GM12875 (cell line): Measurements from ENCODE around the gene CDC25B.
A peak's percentile ranks its signal among the peaks of the same experiment; 100 is the strongest.

Source experiments
- H3K4me3 ChIP-seq: one replicate; pipeline ENCODE4 v1.5.1; 2011; ENCODE audit warnings: low read depth, low read length, control low read depth
- TF ChIP-seq, protein P1 (sequence below): IDR thresholded peaks from 2 replicates; pipeline ENCODE4 v1.5.1; 2011; ENCODE audit warnings: low read depth, mild to moderate bottlenecking, control low read depth, inconsistent platforms, low read length, moderate library complexity, borderline replicate concordance; ENCODE audit not compliant: insufficient read depth

Gene CDC25B

GRCh38 chr20:3813848-3814581 lies 17.9 kb downstream of the CDC25B start:
- TF ChIP-seq, protein P1, sequence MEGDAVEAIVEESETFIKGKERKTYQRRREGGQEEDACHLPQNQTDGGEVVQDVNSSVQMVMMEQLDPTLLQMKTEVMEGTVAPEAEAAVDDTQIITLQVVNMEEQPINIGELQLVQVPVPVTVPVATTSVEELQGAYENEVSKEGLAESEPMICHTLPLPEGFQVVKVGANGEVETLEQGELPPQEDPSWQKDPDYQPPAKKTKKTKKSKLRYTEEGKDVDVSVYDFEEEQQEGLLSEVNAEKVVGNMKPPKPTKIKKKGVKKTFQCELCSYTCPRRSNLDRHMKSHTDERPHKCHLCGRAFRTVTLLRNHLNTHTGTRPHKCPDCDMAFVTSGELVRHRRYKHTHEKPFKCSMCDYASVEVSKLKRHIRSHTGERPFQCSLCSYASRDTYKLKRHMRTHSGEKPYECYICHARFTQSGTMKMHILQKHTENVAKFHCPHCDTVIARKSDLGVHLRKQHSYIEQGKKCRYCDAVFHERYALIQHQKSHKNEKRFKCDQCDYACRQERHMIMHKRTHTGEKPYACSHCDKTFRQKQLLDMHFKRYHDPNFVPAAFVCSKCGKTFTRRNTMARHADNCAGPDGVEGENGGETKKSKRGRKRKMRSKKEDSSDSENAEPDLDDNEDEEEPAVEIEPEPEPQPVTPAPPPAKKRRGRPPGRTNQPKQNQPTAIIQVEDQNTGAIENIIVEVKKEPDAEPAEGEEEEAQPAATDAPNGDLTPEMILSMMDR = no peak
- no peak overlapping the region for H3K4me3 ChIP-seq

DNA sequence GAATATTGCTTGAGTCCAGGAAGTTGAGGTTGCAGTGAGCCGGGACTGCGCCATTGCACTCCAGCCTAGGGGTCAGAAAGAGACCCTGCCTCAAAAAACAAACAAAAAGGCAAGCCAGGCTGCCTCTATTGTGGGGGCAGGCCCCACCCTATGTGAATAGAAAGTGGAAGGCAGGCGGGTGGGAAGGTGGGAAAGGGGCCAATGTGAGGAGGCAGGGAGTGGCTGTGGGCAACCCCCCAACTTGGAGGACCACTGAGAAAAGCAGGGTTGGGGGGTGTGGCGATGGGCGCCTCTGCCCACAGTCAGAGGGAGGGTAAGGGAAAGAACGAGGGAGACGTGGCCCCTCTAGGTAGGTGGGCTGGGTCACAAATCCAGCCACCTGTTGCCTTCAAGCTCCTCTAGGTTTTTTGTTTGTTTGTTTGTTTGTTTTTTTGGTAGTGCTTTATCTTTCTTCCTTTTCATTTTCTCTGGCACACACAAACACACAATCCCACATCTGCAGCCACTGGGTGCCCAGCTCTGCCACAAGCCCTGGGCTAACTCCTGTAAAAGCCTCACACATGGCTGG lies 18.9 kb downstream of the CDC25B start:
- TF ChIP-seq, protein P1 = no peak
- no peak overlapping the region for H3K4me3 ChIP-seq

DNA sequence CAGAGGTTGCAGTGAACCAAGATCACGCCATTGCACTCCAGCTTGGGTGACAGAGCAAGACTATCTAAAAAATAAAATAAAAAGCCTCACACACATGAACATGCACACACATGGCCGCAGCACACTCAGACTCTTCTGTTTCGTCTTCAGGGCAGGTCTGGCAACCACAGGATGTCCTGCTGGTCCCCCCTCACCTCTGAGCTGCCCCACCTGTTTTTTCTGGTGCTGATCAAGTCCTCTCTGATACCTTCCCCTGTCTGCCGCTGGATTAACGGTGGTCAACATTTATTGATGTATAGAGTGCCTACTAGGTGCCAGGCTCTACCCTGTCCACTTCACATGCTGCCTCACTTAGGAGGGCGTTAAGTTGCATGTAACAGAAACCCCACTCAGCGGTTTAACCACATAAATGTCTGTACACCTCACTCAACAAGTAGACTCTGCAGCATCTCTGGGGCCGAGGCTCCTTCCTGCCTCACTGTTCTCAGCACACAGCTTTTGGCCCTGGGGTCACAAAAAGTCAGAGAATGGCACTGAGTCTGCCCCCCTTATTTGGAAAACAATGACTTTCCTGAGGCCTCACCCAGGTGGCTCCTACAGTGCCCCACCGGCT lies 19.7 kb downstream of the CDC25B start:
- TF ChIP-seq, protein P1 = no peak
- H3K4me3 ChIP-seq = no peak overlapping the region

DNA sequence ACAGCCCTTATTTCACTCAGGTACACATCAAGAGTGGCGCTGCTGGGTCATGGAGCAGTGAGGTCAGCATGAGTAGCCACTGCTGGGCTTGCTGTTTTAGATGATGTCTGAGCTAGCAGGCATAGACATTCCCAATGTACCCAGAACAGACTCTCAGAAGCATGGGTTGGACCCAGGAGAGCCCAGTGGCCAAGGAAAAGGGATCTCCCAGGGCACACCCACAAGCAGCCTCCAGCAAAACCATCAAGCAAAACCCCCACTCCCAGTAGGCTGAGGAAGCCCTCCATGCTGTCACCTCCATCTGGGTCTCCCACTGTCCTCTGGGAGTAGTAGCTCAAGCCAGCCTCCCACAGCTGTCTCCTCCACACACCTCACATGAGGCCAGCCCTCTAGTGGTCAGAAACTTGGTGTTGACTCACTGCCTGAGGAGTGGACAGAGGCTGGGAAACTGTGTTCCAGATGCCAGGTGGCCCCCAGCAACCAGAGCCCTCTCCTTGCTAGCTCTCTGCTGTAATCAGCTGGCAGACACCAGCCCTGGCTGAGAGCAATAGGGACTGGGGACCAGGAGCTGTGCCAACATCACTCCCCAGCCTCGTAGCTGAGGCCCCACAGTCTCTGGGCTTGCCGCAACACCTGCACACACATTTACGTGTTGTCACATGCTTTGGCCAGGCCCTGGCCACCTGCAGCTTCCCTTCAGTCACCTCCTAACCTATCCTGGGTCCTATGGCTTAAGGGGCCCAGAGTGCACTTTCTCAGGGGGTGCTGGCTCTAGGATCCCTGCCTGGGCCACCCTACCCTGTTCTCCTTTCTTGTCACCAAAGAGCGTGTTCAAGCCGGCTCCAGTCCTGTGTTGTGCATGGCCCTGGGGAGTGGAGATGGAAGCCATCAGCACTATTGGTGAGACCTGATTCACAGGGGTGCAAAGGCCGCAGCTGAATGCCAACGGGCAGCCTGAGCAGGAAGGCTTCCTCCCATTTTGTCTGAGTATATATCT lies 22.3 kb downstream of the CDC25B start:
- TF ChIP-seq, protein P1 = peak; percentile 69
- H3K4me3 ChIP-seq = no peak overlapping the region

DNA sequence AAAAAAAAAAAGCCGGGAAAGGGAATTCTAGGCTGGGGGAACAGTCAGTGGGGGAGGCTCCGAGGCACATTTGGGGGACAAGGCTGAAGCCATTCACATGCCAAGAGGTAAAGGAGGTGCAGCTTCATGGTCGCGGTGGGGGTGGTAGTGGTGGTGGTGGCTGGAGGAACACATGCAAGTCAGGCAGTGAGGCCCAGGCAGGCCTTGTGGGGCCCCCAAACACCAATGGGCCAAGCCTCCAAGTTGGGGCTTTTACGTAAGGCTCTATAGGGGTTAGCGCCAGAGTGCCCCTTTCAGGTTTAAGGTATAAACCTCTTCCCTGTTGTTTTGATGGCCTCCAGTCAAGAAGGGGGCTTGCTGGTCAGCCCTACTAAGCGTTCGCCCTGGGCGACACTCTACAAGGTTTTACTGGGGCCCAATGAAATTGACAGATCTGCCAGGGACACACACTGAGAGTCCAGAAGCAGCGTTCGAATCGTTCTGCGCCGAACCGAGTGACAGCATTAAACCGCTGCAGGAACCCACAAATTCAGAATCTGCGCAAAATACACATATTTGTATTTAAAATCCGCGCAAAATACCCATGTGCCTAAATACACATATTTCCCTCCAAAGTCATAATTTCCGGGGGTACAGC lies 23.4 kb downstream of the CDC25B start:
- peak overlapping the region; percentile 77 for H3K4me3 ChIP-seq
- TF ChIP-seq, protein P1 = no peak
